HepG2 (cell line): Measurements from ENCODE around the gene ITGA2. TPM values are rescaled to one million over a fixed set of nuclear protein-coding genes. Genes with fewer than 3 reads are reported as not detected.

ENCODE experiments used
- BCL3 ChIP-seq: sonication (generic); formaldehyde crosslinking; IDR thresholded peaks from 2 replicates; pipeline ENCODE4 v1.5.1; 2020; ENCODE audit warnings: mild to moderate bottlenecking, missing genetic modification reagents, moderate library complexity
- BORCS8-MEF2B ChIP-seq: sonication (generic); formaldehyde crosslinking; IDR thresholded peaks from 2 replicates; pipeline ENCODE4 v1.8.0; 2022; ENCODE audit warnings: mild to moderate bottlenecking, missing genetic modification reagents
- CREB1 ChIP-seq, 2 experiments: fragments of 450-650 bp in 1 of 2; IDR thresholded peaks; 2 replicates each; pipeline ENCODE4 v1.6.1; 2016 to 2017; ENCODE audit warnings: control low read depth in 1 of 2, mild to moderate bottlenecking in 1 of 2, missing compliant biosample characterization in 1 of 2, missing genetic modification characterization in 1 of 2
- ERF ChIP-seq: IDR thresholded peaks from 2 replicates; pipeline ENCODE4 v1.6.1; 2018; ENCODE audit warnings: missing biosample characterization, missing genetic modification reagents
- FOXO1 ChIP-seq: sonication (generic); formaldehyde crosslinking; IDR thresholded peaks from 2 replicates; pipeline ENCODE4 v1.4.0; 2020; ENCODE audit warnings: missing genetic modification reagents
- HMG20A ChIP-seq: IDR thresholded peaks from 2 replicates; pipeline ENCODE4 v1.6.1; 2016; ENCODE audit warnings: borderline replicate concordance
- HNRNPH1 ChIP-seq: fragments of 200-400 bp; formaldehyde crosslinking; optimal IDR thresholded peaks from 2 replicates; pipeline ENCODE3; 2017; ENCODE audit warnings: mild to moderate bottlenecking, low read depth, low read length
- MTA3 ChIP-seq: sonication (generic); formaldehyde crosslinking; IDR thresholded peaks from 2 replicates; pipeline ENCODE4 v1.4.0; 2020; ENCODE audit warnings: missing genetic modification reagents
- NFAT5 ChIP-seq: sonication (generic); formaldehyde crosslinking; IDR thresholded peaks from 2 replicates; pipeline ENCODE4 v1.4.0; 2020; ENCODE audit warnings: missing genetic modification reagents
- NFIB ChIP-seq: sonication (generic); formaldehyde crosslinking; IDR thresholded peaks from 2 replicates; pipeline ENCODE4 v1.9.0; 2021; ENCODE audit warnings: missing genetic modification reagents, mild to moderate bottlenecking, borderline replicate concordance
- RAD21 ChIP-seq: fragments of 450-650 bp; formaldehyde crosslinking; IDR thresholded peaks from 2 replicates; pipeline ENCODE4 v1.5.0; 2020; ENCODE audit warnings: mild to moderate bottlenecking
- TAF1 ChIP-seq: sonication (generic); formaldehyde crosslinking; IDR thresholded peaks from 2 replicates; pipeline ENCODE4 v1.4.0; 2020; ENCODE audit warnings: missing genetic modification reagents
- ZBTB46 ChIP-seq: sonication (generic); formaldehyde crosslinking; IDR thresholded peaks from 2 replicates; pipeline ENCODE4 v1.4.0; 2020; ENCODE audit warnings: mild to moderate bottlenecking, missing genetic modification reagents, borderline replicate concordance
- ZMAT5 ChIP-seq: sonication (generic); formaldehyde crosslinking; IDR thresholded peaks from 2 replicates; pipeline ENCODE4 v1.5.0; 2020; ENCODE audit warnings: mild to moderate bottlenecking, low read depth, missing genetic modification reagents, borderline replicate concordance
- ZNF614 ChIP-seq: IDR thresholded peaks from 2 replicates; pipeline ENCODE4 v1.6.1; 2018; ENCODE audit warnings: missing biosample characterization, missing genetic modification reagents, inconsistent platforms, borderline replicate concordance
- ZNF639 ChIP-seq: conservative IDR thresholded peaks from 2 replicates; pipeline ENCODE4 v1.6.1; 2018; ENCODE audit warnings: missing genetic modification reagents
- polyA plus RNA-seq, 8 experiments: library from polyadenylated mRNA; depleted of rRNA in 3 of 8; stranded (reverse) in 7 of 8; unstranded in 1 of 8; fragments of >200 nt; fragmentation: Illumina TruSeq in 4 of 8; extraction: Trizol in 4 of 8; gene quantifications; 2 replicates each; pipeline versions ENCODE4 v1.2.1 to v1.2.3, GENCODE V29; 2011 to 2016; ENCODE audit warnings: low read depth in 4 of 8, missing spikeins in 1 of 8, mixed read lengths in 1 of 8; ENCODE audit not compliant: insufficient read depth in 1 of 8
- total RNA-seq, 5 experiments: library from RNA; depleted of rRNA; stranded (reverse); fragments of >200 nt; fragmentation: Illumina TruSeq; extraction: Trizol; gene quantifications; 2 replicates each; pipeline ENCODE4 v1.2.3, GENCODE V29; 2016; ENCODE audit warnings: low read depth in 1 of 5

ITGA2 gene
- total and polyA plus RNA-seq, 2 of the 13 experiments (the other 11 are each of a cell fraction or from before 2014, with no cell fraction given) = 15.8 to 58.3 TPM

- TF ChIP-seq CREB1 (IDR thresholded peaks at IDR 0.05) (no peak), CREB1 (CRISPR knock-in tag; IDR thresholded peaks at IDR 0.05) (no peak), NFIB (CRISPR knock-in tag) (no peak), ZNF639 (CRISPR knock-in tag) (no peak), ZMAT5 (CRISPR knock-in tag) (no peak), HNRNPH1 (no peak), RAD21 (CRISPR knock-in tag) (peak; percentile 70), HMG20A (CRISPR knock-in tag) (no peak), MTA3 (no peak), BORCS8-MEF2B (CRISPR knock-in tag) (peak; percentile 83; the same call in 1 of the 2 replicates), ZNF614 (CRISPR knock-in tag) (0 out of 2 replicates have a peak, but pooled peaks have one; percentile 59), NFAT5 (CRISPR knock-in tag) (no peak), BCL3 (peak; percentile 59; the same call in 1 of the 2 replicates), TAF1 (CRISPR knock-in tag) (peak; percentile 94), FOXO1 (no peak), ZBTB46 (CRISPR knock-in tag) (no peak), ERF (peak; percentile 88)
These were observed 120.4 kb downstream of the ITGA2 start, which contains the start of gene MOCS2 (continued) for GRCh38 chr5:53109443-53110127.
